Measurements from ENCODE around the gene TRIO.

- TF ChIP-seq CTCF (conservative IDR thresholded peaks at IDR 0.05 in 1 of 2, IDR thresholded peaks at IDR 0.05 in 1 of 2; ENCODE audit: low read depth in 1 of 2, low read length in 2 of 2) = no peak
- TF ChIP-seq EZH2 (IDR thresholded peaks at IDR 0.05; ENCODE audit: low read length, missing control alignments) = no peak
These were observed 264.6 kb downstream of the TRIO start for GRCh38 chr5:14407746-14408175.
